NCI-H82 treated with DMSO at 0.1 percent for 48 hours (cell line): ENCODE measurements around the gene SOX1.

Source experiments
- DNase-seq: peaks from one replicate; lab custom pipeline; 2025; ENCODE audit not compliant: unreplicated experiment; lab: John Stamatoyannopoulos, UW

SOX1 gene

GRCh38 chr13:112105244-112105681 is 38.3 kb downstream of the SOX1 start:
- DNase-seq, result no peak

GRCh38 chr13:112105892-112106291 is 38.9 kb downstream of the SOX1 start:
- DNase-seq, result no peak

DNA sequence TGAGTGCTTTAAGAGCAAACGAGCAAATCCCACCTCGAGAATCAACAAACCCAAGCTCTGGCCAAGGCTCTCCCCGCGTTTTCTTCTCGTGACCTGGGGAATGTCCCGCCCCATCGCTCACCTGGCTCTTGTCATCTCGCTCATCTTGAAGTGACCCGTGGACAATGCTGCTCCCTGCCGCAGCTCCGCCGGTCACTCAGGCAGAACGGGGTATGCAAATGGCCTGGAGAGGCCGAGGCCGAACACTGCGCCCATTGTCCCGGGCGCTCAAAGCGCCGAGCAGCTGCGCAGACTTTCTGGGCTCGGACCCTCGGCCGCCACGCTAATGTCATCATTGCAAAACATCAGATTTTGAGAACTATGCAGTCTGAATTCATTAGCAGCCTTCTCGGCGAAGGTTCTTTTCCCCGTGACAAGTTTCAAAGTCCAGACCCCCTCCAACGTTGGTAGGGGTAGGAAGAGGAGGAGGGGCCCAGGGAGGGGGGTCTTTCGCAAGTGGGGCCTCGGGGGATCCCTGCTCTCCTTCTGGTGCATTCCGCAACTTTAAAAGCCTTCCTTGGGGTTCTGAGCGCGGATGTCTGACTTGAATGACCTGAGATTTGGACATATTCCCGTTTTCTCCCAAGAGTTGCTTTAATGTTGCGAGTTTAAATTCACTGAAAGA is 39.7 kb downstream of the SOX1 start:
- no peak for DNase-seq

GRCh38 chr13:112107289-112107688 is 40.3 kb downstream of the SOX1 start:
- no peak for DNase-seq

- DNase-seq, result no peak
Measured at GRCh38 chr13:112110479-112110878, 43.5 kb downstream of the SOX1 start.

DNA sequence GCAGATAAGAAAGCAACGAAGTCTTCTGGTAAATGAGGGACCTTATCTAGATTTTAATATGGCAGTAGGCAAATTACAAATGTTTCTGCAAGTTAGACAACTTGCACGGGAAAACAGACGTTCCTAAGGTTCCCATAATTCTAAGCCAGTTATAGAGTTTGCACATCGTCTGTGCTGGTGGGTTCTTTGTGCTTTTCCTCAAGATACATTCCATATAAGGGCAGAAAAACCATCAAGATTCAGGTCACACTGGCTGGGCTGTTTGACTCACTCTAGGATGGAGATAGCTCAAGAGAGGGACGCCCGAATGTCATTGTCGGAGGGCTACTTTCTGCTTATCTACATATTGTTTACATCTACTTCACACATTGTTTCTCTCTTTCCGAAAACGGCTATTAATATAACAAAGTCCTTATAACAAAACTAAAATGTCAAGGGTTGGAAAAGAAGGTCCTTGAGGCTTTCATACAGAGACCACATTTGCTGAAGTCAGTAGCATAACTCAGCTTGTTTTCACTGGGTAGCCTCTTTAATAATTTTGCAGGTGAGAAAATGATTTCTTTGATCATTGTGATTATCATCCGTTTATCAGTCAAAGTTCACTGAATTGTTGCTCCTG is 44.4 kb downstream of the SOX1 start:
- no peak for DNase-seq

- DNase-seq, result no peak
Measured at GRCh38 chr13:112112534-112113276, 45.8 kb downstream of the SOX1 start.

- no peak for DNase-seq
Measured at GRCh38 chr13:112113348-112113747, 46.4 kb downstream of the SOX1 start.

GRCh38 chr13:112113851-112114250 is 46.9 kb downstream of the SOX1 start:
- DNase-seq, result no peak

DNA sequence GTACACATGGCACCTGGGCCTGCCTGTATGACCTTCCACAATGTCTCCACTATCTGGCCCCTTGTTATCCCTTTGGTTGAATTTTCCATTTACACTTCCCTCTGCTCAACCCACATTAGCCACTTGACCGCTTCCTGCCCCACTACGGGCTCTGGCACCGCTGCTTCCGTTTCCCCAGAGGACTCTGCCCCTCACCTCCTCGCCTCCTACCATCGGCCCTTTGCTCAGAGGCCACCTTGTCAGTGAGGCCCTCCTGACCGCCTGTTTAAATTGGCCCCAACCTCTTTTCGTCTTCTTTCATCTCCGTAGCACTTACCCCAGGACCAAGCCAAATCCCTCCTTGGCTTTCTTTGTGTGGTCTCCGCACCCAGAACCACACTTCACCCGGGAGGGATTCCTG is 47.4 kb downstream of the SOX1 start:
- no peak for DNase-seq

GRCh38 chr13:112115403-112116091 is 48.6 kb downstream of the SOX1 start:
- DNase-seq, result no peak

GRCh38 chr13:112116187-112116950 is 49.4 kb downstream of the SOX1 start:
- no peak for DNase-seq

- no peak for DNase-seq
Measured at GRCh38 chr13:112117258-112117954, 50.5 kb downstream of the SOX1 start.

- DNase-seq, result no peak
Measured at GRCh38 chr13:112117955-112118302, 51.0 kb downstream of the SOX1 start.

DNA sequence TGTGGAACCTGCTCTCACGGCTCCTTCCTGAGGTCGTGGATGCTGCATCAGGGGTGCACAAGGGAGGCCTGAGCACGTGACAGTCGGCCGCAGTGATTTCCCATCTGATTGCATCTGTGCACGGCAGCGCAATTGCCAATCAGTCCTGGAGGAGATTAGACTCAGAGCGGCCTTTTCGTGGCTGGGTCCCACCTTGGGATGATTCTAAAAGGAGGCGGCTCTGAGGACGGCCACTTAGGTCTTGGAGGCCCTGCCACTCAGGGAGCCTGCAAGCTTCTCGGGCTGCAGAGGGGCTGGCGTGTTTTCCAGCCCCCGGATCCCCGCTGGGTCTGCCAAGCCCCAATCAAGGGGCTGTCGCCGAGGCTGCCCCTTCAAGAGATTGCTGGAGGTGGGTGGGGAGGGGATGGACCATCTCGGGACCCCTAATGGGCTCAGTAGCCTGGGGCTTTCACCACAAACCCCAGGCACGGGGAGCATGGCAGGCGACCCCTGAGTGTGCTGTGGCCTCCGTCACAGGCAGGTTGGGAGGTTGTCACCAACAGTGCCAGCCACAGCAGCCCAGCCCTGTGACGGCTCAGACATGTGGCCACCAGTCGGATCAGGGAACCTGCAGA is 51.6 kb downstream of the SOX1 start:
- DNase-seq, result no peak

GRCh38 chr13:112119192-112120030 is 52.5 kb downstream of the SOX1 start:
- no peak for DNase-seq

- DNase-seq, result no peak
Measured at GRCh38 chr13:112120031-112120373, 53.1 kb downstream of the SOX1 start.
